ENCODE measurements around the gene PRRC2A. TPM values are rescaled to one million over a fixed set of nuclear protein-coding genes. Genes with fewer than 3 reads are reported as not detected.

The PRRC2A gene
- total and polyA plus RNA-seq, 2 donors: 53.7 to 115 TPM

- WGBS: 33% methylated on average over 2 of the region's 2 CpGs
- no peaks in the 10 kb centered on the region for H3K4me1 ChIP-seq (ENCODE audit: insufficient read depth)
- DNase-seq (ENCODE audit: extremely low spot score): no peak
- no peak overlapping the region for H3K27ac ChIP-seq (ENCODE audit: low read depth)
- H3K36me3 ChIP-seq (ENCODE audit: insufficient read depth): no peaks in the 10 kb centered on the region
- H3K4me3 ChIP-seq (ENCODE audit: low read depth, low read length): no peak overlapping the region
These were observed 23.5 kb upstream of the PRRC2A start for GRCh38 chr6:31597006-31597405.

DNA sequence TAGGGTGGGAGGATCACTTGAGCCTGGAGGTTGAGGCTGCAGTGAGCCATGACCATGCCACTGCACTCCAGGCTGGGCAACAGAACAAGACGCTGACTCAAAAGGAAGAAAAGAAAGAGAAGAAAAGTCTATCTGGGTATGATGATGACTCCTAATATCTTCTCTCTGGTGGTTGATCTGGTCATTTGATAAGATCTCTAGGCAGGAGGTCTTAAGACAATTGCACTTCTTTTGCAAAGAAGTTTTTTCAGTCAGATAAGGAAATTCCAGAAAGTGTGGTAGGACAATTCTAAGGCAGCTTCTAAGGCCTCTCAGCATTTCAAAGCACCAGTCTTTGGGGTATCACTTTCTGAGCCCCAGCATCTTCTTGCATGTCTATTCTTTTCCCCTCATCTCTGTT lies 13.2 kb upstream of the PRRC2A start:
- WGBS: 86% methylated on average over 1 of the region's 1 CpG
- no peak overlapping the region for H3K4me3 ChIP-seq (ENCODE audit: low read depth, low read length)

DNA sequence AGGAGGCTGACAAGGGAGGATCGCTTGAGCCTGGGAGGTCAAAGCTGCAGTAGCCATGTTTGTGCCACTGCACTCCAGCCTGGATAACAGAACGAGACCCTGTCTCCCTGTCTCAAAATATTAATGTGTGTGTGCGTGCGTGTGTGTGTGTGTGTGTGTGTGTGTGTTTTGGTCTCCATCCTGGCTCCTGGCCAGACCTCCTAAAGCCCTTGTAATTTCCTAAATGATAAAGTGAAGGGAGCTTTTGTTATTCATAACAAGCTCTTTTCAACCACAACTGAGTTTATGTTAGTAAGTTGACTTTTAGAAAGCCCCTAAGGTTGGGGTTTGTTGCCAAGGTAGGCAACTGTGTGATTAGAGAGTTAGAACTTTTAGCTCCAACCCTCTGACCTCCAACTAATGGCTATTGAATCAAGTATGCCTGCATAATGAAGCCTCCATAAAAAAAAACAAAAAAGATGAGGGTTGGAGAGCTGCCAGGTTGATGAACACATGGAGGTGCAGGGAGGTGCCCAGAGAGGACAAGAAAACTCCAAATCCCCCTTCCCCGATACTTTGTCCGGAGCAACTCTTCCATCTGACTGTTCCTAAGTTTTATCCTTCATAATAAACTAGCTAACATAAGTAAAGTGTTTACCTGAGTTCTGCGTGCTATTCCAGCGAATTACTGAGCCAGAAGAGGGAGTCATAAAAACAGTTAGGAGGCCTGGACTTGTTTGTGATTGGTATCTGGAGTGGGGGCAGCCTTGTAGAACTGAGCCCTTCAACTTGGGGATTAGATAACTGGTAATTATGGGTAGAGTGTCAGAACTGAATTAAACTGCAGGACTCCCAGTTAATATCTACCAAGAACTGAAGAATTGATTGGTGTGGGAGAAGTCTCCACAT lies 10.8 kb upstream of the PRRC2A start:
- H3K27ac ChIP-seq (ENCODE audit: low read depth): no peak overlapping the region
- WGBS: 42% methylated on average over 8 of the region's 8 CpGs
- peaks cover 1% of the 10 kb centered on the region for H3K4me1 ChIP-seq (ENCODE audit: insufficient read depth)
- no peaks in the 10 kb centered on the region for H3K36me3 ChIP-seq (ENCODE audit: insufficient read depth)
- no peak overlapping the region for H3K4me3 ChIP-seq (ENCODE audit: low read depth, low read length)
- no peak for DNase-seq (ENCODE audit: extremely low spot score)

More for the DNA sequence above, 13.2 kb upstream of the PRRC2A start:
- Histone ChIP-seq H3K4me1 (ENCODE audit: insufficient read depth) (no peaks in the 10 kb centered on the region), H3K27ac (ENCODE audit: low read depth) (no peak overlapping the region), H3K36me3 (ENCODE audit: insufficient read depth) (no peaks in the 10 kb centered on the region)
- DNase-seq (ENCODE audit: extremely low spot score): no peak

- DNase-seq (ENCODE audit: extremely low spot score): no peak
- Histone ChIP-seq H3K27ac (ENCODE audit: low read depth) (no peak overlapping the region), H3K4me1 (ENCODE audit: insufficient read depth) (peaks cover 1% of the 10 kb centered on the region), H3K4me3 (ENCODE audit: low read depth, low read length) (no peak overlapping the region), H3K36me3 (ENCODE audit: insufficient read depth) (no peaks in the 10 kb centered on the region)
- WGBS: 83% methylated on average over 4 of the region's 4 CpGs
These were observed 9.5 kb upstream of the PRRC2A start for GRCh38 chr6:31610968-31611367.

DNA sequence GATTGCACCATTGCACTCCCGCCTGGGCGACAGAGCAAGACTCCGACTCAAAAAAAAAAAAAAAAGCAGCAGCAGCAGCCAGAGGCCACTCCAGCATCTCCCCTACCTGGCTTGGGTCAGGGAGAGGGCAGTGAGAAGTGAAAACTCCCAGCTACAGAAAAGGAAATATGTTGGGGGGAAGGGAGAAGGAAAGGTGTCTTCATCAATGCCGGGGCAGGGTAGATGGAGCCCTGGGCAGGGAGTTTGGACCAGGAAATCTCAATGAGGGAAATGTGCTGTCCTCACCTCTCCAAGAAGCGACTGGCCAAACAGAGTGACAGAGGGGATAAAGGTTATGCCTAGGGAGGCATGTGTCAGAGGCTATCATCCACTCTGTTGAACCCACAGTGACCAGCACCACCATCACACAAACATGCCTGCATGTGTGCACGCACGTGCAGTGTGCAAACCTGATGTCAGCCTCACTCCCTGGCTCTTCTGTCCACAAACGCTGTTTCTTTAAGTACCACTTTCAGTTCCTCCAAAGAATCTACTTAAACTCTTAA lies 6.4 kb upstream of the PRRC2A start:
- DNase-seq (ENCODE audit: extremely low spot score): no peak
- H3K36me3 ChIP-seq (ENCODE audit: insufficient read depth): no peaks in the 10 kb centered on the region
- H3K27ac ChIP-seq (ENCODE audit: low read depth): no peak overlapping the region
- peaks cover 1% of the 10 kb centered on the region for H3K4me1 ChIP-seq (ENCODE audit: insufficient read depth)
- 69% methylated on average over 8 of the region's 8 CpGs for WGBS
- H3K4me3 ChIP-seq (ENCODE audit: low read depth, low read length): no peak overlapping the region

- H3K4me1 ChIP-seq (ENCODE audit: insufficient read depth): peaks cover 1% of the 10 kb centered on the region
- H3K4me3 ChIP-seq (ENCODE audit: low read depth, low read length): no peak within 1 kb of the TSS
- H3K27ac ChIP-seq (ENCODE audit: low read depth): no peak within 1 kb of the TSS
- H3K36me3 ChIP-seq (ENCODE audit: insufficient read depth): no peaks in the 10 kb centered on the region
- DNase-seq (ENCODE audit: extremely low spot score): no peak
- WGBS: 63% methylated on average over 6 of the region's 6 CpGs
These were observed 5.6 kb upstream of the PRRC2A start, which contains the start of gene AIF1 for GRCh38 chr6:31614684-31615578. TSS of gene AIF1 (plus strand) at chr6:31615234. CDS start at chr6:31615330, 96 bp downstream.

DNA sequence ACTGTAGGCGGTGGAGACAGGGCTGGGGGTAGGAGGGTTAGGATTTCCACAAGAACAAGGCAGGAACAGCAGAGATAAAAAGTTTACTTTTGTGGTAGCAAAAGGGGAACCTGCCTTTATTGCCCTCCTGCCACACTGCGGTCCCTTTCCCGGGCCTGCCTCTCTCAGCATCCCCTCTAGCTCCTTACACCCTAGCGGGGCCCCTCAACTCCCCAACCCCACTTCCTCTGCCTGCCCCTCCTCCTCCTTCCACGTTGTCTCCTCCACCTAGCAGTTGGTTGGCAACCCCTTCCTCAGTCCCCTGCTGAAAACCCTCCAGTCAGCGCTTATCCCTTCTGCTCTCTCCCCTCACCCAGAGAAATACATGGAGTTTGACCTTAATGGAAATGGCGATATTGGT lies 4.8 kb upstream of the PRRC2A start:
- H3K4me1 ChIP-seq (ENCODE audit: insufficient read depth): peaks cover 1% of the 10 kb centered on the region
- no peaks in the 10 kb centered on the region for H3K36me3 ChIP-seq (ENCODE audit: insufficient read depth)
- DNase-seq (ENCODE audit: extremely low spot score): no peak
- 44% methylated on average over 7 of the region's 7 CpGs for WGBS
- no peak overlapping the region for H3K27ac ChIP-seq (ENCODE audit: low read depth)
- H3K4me3 ChIP-seq (ENCODE audit: low read depth, low read length): no peak overlapping the region

GRCh38 chr6:31617010-31617409 lies 3.5 kb upstream of the PRRC2A start:
- Histone ChIP-seq H3K4me1 (ENCODE audit: insufficient read depth) (peaks cover 1% of the 10 kb centered on the region), H3K36me3 (ENCODE audit: insufficient read depth) (no peaks in the 10 kb centered on the region)
- no peak for DNase-seq (ENCODE audit: extremely low spot score)

DNA sequence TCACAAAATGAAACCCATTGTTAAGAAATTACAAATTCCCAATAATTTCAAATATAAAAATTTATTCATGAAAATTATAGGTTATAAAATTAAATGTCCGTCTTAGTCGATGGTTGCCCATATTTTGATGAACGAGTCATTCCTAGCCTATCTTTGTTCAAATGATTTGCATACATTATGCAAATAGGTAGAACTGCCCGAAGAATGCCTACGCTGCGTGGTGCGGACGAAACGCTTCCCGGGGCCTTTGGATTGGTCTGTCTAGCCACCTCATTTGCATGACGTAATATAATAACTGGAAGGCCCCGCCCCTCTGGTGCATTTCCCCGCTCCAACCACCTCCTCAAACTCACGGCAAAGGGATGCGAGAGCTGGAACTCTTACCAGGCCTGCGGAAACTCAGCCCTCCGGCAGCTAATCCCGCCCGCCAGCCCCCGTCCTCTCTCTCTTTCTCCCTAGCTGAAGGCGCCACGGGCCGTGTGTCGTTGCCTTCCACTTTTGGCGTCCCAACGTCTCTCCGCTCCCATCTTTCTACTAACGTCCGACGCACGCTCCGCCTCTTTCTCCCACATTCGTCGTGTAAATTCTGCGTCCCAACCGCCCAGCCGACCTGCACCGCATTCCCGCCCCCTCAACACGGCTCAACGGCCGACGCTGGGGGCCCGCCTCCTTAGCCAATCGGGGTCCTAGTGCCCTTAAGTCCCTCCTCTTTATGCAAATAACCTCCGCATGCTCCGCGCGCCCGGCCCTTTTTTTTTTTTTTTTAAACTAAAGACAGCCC lies 520 bp upstream of the PRRC2A start:
- under 1% methylated on average over 50 of the region's 50 CpGs for WGBS
- Histone ChIP-seq H3K36me3 (ENCODE audit: insufficient read depth) (peaks cover 3% of the 10 kb centered on the region), H3K27ac (ENCODE audit: low read depth) (peak overlapping the region; percentile 98), H3K4me1 (ENCODE audit: insufficient read depth) (no peaks in the 10 kb centered on the region), H3K4me3 (ENCODE audit: low read depth, low read length) (peak overlapping the region; percentile 55)
- peak; percentile 98 for DNase-seq (ENCODE audit: extremely low spot score)

More at GRCh38 chr6:31617010-31617409, 3.5 kb upstream of the PRRC2A start:
- Histone ChIP-seq H3K27ac (ENCODE audit: low read depth) (no peak overlapping the region), H3K4me3 (ENCODE audit: low read depth, low read length) (no peak overlapping the region)
- WGBS: 85% methylated on average over 2 of the region's 2 CpGs

- Histone ChIP-seq H3K27ac (ENCODE audit: low read depth) (peak overlapping the region; percentile 98), H3K4me3 (ENCODE audit: low read depth, low read length) (peak overlapping the region; percentile 55), H3K4me1 (ENCODE audit: insufficient read depth) (no peaks in the 10 kb centered on the region), H3K36me3 (ENCODE audit: insufficient read depth) (peaks cover 11% of the 10 kb centered on the region)
- 4% methylated on average over 15 of the region's 15 CpGs for WGBS
- no peak for DNase-seq (ENCODE audit: extremely low spot score)
These were observed 915 bp downstream of the PRRC2A start for GRCh38 chr6:31621320-31621939.

GRCh38 chr6:31621991-31622390 lies 1.5 kb downstream of the PRRC2A start:
- no peaks in the 10 kb centered on the region for H3K4me1 ChIP-seq (ENCODE audit: insufficient read depth)
- no peak for DNase-seq (ENCODE audit: extremely low spot score)
- no peak overlapping the region for H3K4me3 ChIP-seq (ENCODE audit: low read depth, low read length)
- no peak overlapping the region for H3K27ac ChIP-seq (ENCODE audit: low read depth)
- WGBS: 14% methylated on average over 4 of the region's 4 CpGs
- peaks cover 13% of the 10 kb centered on the region for H3K36me3 ChIP-seq (ENCODE audit: insufficient read depth)

- Histone ChIP-seq H3K4me3 (ENCODE audit: low read depth, low read length) (no peak overlapping the region), H3K36me3 (ENCODE audit: insufficient read depth) (peaks cover 14% of the 10 kb centered on the region), H3K27ac (ENCODE audit: low read depth) (no peak overlapping the region), H3K4me1 (ENCODE audit: insufficient read depth) (no peaks in the 10 kb centered on the region)
- peak; percentile 35 for DNase-seq (ENCODE audit: extremely low spot score)
- 52% methylated on average over 10 of the region's 10 CpGs for WGBS
These were observed 2.2 kb downstream of the PRRC2A start for GRCh38 chr6:31622684-31623091.
